ENCODE data around the gene NEU1.
"Not testable (repeated sequence)": the region's sequence is repeated elsewhere in the genome, so short reads cannot be mapped to it uniquely, and the experiment has no call there.

The NEU1 gene

GRCh38 chr6:31815025-31815838, 47.4 kb downstream of the NEU1 start, which contains the start of the genes HSPA1A and HSPA1L:
Gene HSPA1A, plus strand, starts transcription at chr6:31815543. Its CDS starts 214 bp downstream, at chr6:31815757.
Gene HSPA1L, minus strand, starts transcription at chr6:31815283. Its CDS starts 3,311 bp downstream, at chr6:31811972.
- peak; percentile 93 for DNase-seq

GRCh38 chr6:31814677-31815024, 48.0 kb downstream of the NEU1 start:
- peak; percentile 86 for DNase-seq

- DNase-seq, result no peak
Observed at GRCh38 chr6:31813465-31813849, 49.2 kb downstream of the NEU1 start.

- DNase-seq, result no peak
Observed at GRCh38 chr6:31811645-31812044, 51.0 kb downstream of the NEU1 start.

GRCh38 chr6:31808599-31808998, 54.0 kb downstream of the NEU1 start:
- not testable (repeated sequence) for DNase-seq

Data from NCI-H1092 treated with DMSO at 0.1 percent for 48 hours (cell line).